Pons (tissue), 1 donor: ENCODE data around the gene FLRT2.

Source experiments
- DNase-seq: peaks from one replicate; pipeline ENCODE4 v3.0.0-alpha.2; 2016; ENCODE audit warnings: low spot score

Gene FLRT2

DNA sequence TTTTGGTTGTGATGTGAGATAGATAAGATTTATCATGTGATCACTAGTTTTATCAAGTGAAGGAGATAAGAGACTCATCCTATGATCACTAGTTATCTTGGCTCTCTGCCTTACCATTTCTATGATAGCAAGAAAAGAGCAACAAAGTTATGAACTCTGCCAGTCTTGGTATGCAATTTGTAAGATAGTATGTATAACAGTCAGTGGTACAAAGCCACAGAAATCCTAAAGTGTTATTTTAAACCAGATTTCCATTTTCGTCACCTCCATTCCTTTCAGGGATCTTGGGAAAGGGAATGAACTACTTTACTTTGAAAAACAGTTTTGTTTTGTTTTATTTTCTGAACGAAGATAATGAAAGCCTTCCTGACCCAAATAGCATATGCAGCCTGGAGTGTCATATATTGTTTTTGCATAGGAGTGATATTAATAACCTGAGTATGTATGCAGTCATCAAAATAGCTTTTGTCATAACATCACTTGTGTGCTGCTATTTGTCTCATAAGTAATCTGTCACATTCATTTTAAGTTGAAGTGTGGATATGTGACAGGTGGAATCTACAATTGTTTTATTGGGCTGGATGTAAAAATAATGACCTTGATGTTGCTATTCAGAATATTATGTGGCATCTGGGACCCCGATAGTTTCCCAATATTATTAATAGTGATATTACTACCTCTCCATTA, 35.0 kb downstream of the FLRT2 start:
- no peak for DNase-seq

DNA sequence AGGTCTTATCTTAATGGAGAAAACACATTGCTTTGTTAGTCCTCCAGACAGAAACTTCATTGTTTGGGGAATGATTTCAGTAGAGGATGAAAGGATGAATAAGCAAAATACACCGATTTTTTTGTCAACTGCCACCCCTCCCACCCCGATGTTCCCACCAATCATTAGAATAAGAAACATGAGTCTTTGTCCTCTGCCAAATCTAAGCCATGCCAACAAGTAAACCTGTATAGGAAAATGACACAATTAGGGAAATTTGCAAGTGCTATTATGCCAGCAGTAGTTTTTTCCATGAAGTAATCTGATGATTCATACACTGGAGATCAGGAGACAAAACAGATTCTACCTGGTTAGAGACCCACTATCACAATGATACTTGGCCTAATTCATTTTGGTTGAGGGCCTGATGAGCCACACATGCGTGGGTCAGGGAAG, 35.9 kb downstream of the FLRT2 start:
- DNase-seq, result no peak

DNA sequence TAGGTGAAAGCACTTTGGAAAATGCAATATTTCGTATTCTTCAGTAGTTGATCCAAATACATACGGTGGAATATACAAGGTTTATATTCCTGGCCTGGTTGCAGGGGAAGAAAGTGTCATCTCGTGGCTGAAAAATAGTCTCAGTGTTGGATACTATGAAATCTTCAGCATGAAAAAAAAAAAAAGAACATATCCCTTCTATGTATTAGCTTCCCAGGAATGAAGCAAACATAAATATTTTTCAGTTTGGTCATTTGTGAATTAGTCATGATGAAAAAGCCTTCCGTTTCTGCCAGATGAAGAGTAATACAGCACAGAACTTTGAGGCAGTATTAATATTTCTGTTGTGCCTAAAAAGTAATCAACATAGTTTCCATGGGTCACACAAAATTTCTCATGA, 36.7 kb downstream of the FLRT2 start:
- no peak for DNase-seq

DNA sequence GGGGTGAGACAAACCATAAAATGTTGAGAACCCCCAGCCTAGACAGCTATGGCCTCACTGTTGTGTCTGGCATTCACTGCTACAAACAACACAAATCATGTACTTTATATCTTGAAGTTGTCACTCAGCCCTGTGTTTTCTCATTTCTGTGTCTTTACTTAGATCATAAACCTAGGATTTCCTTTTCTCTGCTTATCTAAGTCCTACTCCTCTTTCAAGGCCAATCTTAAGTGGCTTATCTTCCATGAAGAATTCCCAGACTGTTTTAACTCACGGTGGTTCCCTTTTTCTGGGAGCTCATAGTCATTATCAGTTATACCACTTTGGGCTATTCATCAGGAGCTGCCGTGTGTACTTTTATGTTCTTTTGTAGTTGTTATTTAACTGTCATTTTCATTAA, 42.1 kb downstream of the FLRT2 start:
- no peak for DNase-seq

DNA sequence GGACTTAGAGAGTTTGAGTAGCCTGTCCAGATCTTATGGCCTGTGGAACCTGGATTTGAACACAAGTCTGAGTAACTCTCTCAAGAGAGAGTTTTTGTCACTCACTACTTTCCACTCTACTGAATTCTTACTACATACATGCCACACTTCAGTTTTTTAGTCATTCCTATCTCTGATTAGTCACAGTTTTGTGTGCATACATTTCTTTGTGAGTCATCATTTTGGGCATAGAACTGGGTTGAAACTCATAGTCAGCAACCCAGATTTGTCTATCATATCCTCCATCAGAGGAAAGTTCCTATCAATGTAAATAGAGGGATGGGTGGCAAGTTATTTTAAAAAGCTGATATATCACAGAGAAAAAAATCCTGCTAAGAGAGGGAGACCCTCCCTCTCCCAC, 42.9 kb downstream of the FLRT2 start:
- no peak for DNase-seq

DNA sequence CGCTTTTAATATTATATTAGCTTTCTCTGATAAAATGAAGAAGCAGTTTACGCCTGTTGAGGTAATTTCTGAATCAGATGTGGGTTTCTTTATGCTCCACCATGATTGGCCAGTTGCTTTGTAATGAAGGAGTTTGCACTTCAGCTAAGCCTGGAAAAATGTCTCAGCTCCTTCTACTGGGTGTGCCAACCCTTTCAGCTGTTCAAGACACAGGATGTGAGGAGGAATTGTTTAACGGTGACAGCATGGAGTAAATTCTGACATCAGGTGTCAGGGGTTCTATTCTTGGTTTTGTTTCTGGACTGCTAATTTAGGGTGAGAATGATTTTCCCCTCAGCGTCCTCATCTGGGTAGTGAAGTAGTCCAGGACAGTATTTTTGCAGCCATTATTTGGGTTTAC, 43.5 kb downstream of the FLRT2 start:
- no peak for DNase-seq

DNA sequence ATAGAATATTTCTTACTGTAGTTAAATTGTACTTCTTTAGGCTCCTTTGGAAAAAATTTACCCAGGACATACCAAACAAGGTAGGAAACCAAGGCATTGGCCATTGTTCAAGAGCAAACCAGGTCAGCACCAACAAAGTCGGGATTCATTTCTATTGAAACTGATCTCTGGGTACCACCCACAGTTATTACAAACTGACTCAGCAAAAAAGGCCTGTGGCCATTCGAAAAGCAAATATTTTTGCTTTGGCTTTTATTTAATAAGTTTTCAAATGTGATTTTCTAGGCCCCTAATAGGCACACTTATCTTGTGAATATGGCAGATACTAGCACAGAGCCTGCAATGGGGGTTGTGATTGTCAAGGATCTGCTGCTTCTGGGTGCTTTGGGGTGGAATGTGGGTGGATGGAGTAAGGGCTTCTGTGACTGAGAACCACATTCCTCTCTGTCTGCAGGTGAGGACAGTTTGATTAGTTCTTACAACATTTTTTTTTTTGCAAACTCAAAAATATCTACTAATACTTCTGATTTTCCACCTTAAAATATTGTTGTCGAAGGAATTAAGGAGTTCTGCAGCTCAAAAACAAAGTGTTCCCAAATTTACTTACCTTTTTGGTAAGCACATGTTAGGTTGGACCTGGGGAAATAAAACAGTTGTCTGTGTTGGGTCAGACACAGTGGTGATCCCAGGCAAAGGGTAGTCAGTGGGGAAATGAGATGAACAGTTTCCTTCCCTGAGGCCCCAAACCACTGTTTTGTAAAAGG, 45.1 kb downstream of the FLRT2 start:
- DNase-seq, result no peak

DNA sequence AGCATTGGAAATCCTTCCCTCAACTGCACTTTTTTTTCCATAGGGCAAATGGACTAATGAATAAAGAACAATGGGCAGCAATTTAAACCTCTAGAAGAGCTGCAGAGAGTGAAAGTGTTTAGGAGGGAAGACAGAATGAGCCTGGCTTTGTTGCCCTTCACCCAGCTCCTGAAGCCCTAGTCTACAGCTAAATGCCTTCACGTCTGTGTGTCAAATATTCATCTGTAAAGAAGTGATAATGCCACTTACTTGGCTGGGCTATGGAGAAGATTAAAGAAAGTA, 45.6 kb downstream of the FLRT2 start:
- DNase-seq, result no peak

DNA sequence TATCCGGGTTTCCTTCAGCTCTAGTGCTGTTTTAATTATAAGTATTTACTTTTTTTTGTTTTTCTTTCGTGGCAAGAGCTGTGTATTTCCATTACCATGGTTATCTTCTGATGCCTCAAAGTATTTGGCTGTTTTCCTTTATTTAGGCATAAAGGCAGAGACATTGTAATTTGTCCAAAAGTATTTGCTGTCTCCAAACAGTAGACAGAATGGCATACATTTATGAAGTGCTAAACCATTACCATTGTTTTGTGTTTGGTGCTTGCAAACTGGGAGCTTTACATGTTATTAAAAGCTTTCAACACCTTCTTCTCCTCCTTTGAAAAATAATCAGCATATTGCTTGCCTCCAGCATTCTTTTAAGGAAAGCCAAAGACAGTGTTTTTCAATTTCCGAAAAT, 46.3 kb downstream of the FLRT2 start:
- peak; percentile 21 for DNase-seq

DNA sequence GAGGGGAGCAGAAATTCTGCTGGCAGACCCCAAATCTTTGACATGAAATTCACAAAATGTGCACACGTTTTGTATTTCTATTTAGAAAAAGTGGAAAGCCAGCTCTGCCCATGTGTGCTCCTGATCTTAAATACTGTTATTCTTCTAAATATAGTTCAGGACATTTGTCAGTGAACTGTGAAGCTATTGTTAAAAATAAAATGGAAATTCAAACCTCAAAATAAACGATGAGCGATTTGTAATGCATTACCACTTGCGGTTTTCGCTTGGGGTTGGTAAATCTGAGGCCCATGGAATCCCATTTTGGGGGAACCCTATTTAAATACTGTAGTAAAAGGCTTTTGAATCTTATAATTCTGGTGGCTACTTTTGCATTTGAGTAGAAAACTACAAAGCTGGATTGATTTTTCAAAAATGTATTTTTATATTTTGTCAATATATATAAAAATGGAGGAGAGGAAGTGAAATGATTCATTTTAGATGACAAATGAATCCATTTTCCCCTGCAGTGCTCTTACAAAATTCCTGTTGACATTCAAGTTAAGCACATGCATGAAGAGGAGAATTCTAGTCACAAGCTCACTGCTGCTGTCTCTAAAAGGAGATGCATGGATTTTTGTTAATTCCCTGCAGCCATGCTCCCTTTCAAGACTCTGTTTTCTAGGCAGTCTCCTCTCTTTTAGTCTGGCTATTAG, 47.1 kb downstream of the FLRT2 start:
- DNase-seq, result no peak

DNA sequence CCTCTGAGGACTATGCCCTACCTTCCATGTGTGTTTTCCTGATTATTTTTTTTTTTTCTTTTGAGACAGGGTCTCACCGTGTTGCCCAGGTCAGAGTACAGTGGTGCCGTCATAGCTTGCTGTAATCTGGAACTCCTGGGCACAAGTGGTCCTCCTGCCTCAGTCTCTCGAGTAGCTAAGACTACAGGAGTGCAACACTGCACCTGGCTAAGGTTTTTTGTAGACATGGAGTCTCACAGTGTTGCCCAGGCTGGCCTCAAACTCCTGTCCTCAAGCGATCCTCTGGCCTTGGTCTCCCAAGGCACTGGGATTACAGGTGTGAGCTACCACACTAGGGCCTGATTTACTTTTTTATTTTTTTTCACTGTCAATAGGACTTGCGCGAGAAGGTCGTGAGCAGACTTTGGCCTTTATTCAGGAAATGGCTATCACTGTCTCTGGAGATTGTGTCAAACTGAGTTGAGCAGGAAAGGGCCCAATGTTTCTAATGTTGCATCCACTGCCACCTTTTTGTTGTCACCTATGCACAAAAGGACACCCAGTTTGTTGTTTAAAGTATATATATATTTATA, 47.7 kb downstream of the FLRT2 start:
- DNase-seq, result no peak

DNA sequence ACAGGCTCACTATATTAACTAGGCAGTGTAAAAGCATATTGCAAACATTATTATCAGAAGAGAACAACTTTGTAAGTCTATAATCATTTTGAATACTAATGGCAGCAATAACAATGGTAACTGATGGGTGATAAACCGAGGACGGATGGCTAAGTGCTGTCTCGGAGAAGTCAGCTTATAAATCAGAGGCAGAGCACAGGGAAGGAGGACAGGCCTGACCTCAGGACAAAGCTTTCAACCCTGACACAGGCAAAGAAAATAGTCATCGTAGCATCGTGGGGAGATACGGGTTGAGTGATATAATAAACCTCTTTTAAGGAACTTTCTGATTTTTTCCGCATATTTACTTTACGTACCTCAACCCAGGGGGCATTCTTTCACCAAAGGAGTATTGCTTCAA, 48.4 kb downstream of the FLRT2 start:
- DNase-seq, result no peak

DNA sequence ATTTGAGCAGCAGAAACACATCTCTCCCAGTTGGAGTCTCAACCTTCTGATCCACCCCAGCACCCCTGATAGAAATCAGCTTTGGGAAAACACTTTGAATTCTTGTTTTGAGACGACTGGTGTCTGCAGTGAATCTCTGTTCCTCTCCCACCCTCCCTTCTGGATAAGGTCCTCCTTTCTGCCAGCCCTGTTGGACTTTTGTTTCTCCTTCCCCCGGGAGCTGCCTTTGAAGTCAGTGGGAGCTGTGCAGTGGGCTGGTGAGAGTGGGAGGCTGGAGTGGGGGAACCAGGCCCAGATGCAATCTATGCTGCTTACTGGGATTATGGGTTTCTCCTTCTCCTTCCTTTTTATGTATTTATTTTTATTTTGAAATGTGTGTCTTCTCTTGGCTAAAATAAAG, 49.0 kb downstream of the FLRT2 start:
- no peak for DNase-seq

DNA sequence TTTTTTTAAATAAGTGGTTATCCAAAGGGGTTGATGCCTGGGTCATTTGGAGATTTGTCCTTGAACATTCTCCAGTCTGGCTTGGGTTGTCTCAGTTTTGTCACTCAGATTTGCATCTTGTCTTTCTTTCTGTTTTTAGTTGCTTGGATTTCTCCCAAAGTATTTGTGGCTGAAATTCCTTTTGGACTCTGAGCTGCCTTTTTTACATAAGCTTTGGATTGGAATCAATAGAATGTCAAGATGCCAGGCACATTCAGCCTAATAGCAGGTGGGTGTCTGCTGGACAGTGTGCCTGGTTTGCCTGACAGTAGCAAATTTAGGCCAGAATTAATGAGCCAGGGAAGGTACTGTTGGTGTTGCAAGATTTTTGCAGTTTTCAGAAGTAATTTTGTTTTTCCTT, 50.0 kb downstream of the FLRT2 start:
- DNase-seq, result peak; percentile 55

DNA sequence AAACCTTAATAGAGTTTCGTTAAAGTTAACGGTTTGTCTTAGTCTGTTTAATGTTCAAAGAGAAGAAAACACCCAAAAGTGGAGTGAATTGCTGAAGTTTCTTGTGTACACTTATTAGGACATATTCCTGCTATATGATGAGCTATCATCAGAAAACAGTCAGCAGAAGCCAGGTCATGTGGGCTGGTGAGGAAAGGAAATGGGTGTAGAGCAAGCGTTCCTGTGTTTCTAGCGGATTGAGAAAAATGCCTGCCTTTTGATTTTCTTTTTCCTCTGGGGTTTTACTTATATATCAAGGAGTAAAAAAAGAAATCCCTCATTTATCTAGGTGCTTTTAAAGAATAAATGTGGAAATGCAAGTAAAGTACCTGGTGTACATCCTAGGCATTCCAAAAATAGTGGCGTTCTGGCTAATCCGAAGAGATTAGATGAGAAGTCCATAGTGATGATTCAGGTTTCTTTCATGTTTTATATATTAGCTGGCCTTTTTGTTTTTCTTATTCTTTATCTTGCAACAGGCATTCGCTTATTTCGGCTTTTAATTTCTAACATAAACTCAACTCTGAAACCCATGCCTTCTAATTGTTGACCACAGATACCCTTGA, 50.7 kb downstream of the FLRT2 start:
- no peak for DNase-seq

DNA sequence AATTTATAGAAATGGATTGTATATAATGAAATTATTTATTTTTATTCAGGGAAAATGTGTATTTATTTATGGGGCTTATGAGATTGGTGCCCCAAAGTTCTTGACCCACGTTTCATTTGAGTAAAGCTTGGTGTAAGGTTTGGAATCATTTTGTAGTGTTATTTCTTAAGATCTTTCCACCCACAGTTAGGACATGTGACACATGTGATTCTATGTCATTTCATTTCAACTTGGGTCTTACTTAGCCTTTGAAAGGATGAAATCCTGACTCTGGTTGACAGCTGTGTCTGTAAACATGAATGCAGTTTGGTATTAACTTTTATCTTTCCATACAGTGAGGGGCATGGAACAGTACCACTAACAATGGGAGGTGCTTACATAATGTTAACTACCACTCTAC, 51.7 kb downstream of the FLRT2 start:
- DNase-seq, result no peak

DNA sequence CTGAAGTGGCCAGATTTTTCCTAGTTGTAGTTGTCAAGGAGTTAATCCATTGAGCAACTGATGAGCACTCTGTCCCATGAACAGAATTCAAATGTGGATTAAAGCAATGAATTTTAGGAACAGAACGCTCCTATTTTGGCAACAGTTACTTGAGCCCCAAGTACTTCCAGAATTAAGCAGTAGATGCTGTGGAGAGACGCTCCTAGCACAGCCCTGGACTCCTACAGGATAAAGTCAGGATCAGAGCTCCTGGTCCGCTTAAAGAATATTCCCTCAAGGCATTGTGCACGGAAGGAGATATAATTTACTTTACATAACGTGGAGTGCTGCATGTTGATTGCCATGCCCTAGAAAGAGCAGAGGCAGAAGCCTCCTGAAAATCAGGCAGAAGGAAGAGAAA, 53.4 kb downstream of the FLRT2 start:
- DNase-seq, result no peak

DNA sequence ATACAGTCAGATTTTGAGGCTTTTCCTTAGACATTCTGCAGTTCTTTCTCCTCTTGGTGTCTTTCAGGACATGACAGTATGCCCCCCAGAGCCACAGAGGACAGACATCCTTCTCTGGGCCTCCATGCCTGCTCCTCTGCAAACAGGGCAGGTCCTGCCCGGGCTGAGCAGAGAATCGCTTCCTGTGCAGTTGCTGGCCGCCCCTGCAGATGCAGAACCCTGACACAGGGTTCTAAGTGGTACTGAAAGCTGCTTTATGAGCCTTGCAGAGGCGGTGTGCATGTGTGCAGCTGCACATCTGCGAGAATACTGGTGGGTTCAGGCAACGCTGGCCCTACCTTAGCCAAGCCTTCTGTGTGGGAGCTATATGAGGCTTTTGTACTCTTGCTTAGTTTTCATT, 54.5 kb downstream of the FLRT2 start:
- no peak for DNase-seq

DNA sequence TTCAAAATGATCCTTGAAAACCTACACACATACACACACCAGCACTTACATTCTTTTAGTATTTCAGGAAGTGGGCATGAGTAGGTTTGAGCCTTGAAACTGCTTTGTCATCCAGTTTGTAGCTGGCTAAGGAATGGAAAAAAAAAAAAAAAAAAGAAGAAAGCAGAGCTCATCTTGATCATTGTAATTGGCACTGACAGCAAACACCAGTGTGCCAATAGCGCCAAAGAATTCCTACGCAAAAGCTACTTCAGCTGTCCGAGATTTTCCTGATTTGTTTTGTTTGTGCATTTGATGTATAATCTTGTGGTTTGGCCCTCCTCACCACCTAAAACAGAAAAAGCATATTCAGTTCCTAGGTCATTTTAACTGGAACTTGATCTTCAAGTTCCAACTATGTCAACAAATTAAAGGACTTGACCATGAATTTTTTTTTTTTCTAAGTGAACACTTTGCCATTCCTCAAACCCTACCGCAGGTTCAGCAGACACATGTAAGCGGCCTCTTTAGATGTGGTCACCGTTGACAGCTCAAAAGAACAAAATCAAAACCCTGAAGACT, 57.3 kb downstream of the FLRT2 start:
- DNase-seq, result no peak

DNA sequence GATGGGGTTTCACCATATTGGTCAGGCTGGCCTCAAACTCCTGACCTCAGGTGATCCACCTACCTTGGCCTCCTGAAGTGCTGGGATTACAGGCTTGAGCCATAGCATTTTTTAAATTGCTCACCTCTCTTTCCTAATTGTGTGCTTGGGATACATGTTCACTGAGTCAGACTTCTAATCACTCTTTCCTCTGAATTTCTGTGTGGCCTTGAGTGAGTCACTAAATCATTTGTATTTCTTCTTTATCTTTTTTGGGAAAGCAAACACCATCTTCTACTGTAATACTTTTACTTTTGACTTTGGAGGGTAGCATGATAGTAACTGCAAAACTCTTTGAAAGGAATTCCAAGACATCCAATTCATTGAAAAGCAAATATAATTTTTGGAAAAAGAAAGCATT, 60.8 kb downstream of the FLRT2 start:
- no peak for DNase-seq

DNA sequence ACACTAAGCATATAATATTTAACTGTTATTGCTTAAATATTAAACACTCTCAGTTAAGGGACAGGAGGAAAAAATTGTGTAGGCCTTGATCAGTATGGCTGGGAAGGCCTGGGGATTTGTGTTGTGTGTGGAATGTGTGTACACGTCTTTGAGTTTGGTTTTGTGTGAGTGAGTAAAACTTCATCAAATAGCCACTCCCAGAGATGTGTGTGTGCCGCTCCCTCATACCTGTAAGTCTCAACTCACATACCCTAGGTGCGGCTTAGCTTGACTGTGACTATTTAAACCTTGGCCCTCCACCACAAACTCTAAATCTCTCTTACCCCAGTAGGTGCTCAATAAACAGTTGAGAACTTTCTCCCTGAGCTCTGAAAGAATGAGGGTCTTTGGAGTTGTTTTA, 64.3 kb downstream of the FLRT2 start:
- no peak for DNase-seq

DNA sequence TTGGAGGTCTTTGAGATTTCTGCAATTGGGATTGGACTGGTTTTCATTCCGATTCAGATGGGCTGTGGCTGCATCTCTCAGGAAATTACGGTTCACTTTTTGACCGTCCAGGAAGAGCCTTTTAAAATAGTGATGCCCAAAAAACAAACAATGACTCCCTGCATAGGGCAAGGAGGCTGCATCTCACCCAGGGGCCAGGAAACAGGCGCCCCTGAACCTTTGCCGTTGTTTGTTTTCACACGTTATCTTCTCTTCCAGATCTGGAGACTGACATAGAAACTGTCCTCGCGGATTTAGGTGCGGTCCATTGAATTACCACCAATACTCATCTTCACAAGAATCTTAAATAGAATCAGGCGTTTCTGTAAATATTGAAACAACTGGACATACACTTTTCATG, 66.0 kb downstream of the FLRT2 start:
- DNase-seq, result no peak
